Sigmoid colon (tissue), 4 donors: ENCODE results near the gene FOLH1.
"Not testable (repeated sequence)": the region's sequence is repeated elsewhere in the genome, so short reads cannot be mapped to it uniquely, and the experiment has no call there.

ENCODE experiments used
- CTCF ChIP-seq, 4 experiments: fragments of 450-650 bp in 3 of 4; fragments of 200-600 bp in 1 of 4; IDR thresholded peaks; one replicate each; pipeline ENCODE4 v1.5.1; 2016 to 2019; ENCODE audit warnings: antibody characterized with exemption in 4 of 4, mild to moderate bottlenecking in 3 of 4, moderate library complexity in 2 of 4
- EP300 ChIP-seq, 4 donors: sonication (generic); formaldehyde crosslinking; IDR thresholded peaks; one replicate each; pipeline ENCODE4 v1.6.1; 2017; ENCODE audit warnings: antibody characterized with exemption in 4 of 4
- POLR2A ChIP-seq, 2 donors: fragments of 450-650 bp; IDR thresholded peaks; one replicate each; pipeline ENCODE4 v1.6.1; 2016; ENCODE audit warnings: antibody characterized with exemption in 2 of 2, mild to moderate bottlenecking in 2 of 2, moderate library complexity in 2 of 2
- POLR2AphosphoS5 ChIP-seq, 4 donors: sonication (generic); formaldehyde crosslinking; IDR thresholded peaks; one replicate each; pipeline ENCODE4 v1.6.1; 2017; ENCODE audit warnings: antibody characterized with exemption in 4 of 4

- TF ChIP-seq POLR2AphosphoS5, CTCF, POLR2A, EP300 (IDR thresholded peaks at IDR 0.05): not testable (repeated sequence)
Measured at GRCh38 chr11:49175378-49175777, 33.0 kb downstream of the FOLH1 start.
